ENCODE measurements around the gene RNF167. TPM values are rescaled to one million over a fixed set of nuclear protein-coding genes. Genes with fewer than 3 reads are reported as not detected.
A peak's percentile ranks its signal among the peaks of the same experiment; 100 is the strongest.

The RNF167 gene
- polyA plus RNA-seq, 1 donor from 2014 or later, result 64.1 TPM

DNA sequence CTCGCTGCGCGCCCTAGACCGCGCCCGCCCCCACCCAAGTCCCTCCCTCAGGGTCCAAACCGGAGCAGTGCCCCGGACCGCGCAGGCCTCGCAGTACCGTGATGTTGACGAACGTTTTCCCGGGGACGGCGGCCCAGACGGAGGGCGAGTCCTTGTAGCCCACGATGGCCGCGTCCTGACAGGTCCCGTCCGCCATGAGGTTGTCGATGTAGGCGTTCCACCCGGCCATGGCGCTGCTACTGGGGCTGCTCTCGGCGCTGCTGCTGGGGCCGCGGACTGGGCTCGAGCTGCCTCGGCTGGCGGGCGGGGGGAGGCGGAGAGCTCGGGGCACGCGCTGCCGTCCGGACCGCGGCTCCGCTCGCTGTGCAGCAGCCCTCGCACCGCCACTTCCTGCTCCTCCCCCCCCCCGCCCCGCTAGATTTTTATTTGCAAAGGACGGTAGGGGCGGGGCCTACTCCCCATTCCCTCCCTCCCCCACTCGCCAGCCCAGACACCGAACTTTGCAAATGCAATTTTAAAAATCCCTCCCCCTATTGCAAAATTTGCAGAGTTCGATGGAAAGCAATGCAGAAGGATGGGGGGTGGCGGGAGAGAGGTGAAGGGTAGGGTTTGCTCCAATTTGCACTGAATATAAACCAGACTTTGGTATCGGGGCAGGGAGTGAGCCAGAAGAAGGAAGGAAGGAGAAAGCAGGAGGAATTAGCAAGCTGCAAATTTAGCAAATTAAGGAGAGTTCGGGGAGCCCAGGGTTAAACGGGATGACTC is 8.3 kb downstream of the RNF167 start, which contains the start of gene PFN1:
Gene PFN1 (minus strand): TSS at position 365 of the 765 bp plus-strand sequence. CDS start 136 bp downstream, at position 229.
- H3K27ac ChIP-seq (ENCODE audit: low read length), result peak within 1 kb of the TSS; percentile 82
- peak within 1 kb of the TSS; percentile 83 for H2AFZ ChIP-seq (ENCODE audit: low read depth, low read length)
- H4K20me1 ChIP-seq (ENCODE audit: insufficient read depth), result no peaks in the 10 kb centered on the region
- peak within 1 kb of the TSS; percentile 99 for H3K4me3 ChIP-seq (ENCODE audit: low read length)
- H3K9ac ChIP-seq (ENCODE audit: low read length), result peak within 1 kb of the TSS; percentile 87
- peaks cover 3% of the 10 kb centered on the region for H3K27me3 ChIP-seq (ENCODE audit: insufficient read depth, low read depth, low read length)
- H3K36me3 ChIP-seq (ENCODE audit: insufficient read depth, low read length), result no peaks in the 10 kb centered on the region
- no peak for TF ChIP-seq TAF1 (IDR thresholded peaks at IDR 0.05; ENCODE audit: low read depth)
- peak; percentile 75 for TF ChIP-seq POLR2AphosphoS5 (IDR thresholded peaks at IDR 0.05)
- TF ChIP-seq RAD21 (conservative IDR thresholded peaks at IDR 0.05), result no peak
- peak; percentile 43 for TF ChIP-seq EP300 (conservative IDR thresholded peaks at IDR 0.05; ENCODE audit: poor library complexity, severe bottlenecking)
- TF ChIP-seq, protein P1, sequence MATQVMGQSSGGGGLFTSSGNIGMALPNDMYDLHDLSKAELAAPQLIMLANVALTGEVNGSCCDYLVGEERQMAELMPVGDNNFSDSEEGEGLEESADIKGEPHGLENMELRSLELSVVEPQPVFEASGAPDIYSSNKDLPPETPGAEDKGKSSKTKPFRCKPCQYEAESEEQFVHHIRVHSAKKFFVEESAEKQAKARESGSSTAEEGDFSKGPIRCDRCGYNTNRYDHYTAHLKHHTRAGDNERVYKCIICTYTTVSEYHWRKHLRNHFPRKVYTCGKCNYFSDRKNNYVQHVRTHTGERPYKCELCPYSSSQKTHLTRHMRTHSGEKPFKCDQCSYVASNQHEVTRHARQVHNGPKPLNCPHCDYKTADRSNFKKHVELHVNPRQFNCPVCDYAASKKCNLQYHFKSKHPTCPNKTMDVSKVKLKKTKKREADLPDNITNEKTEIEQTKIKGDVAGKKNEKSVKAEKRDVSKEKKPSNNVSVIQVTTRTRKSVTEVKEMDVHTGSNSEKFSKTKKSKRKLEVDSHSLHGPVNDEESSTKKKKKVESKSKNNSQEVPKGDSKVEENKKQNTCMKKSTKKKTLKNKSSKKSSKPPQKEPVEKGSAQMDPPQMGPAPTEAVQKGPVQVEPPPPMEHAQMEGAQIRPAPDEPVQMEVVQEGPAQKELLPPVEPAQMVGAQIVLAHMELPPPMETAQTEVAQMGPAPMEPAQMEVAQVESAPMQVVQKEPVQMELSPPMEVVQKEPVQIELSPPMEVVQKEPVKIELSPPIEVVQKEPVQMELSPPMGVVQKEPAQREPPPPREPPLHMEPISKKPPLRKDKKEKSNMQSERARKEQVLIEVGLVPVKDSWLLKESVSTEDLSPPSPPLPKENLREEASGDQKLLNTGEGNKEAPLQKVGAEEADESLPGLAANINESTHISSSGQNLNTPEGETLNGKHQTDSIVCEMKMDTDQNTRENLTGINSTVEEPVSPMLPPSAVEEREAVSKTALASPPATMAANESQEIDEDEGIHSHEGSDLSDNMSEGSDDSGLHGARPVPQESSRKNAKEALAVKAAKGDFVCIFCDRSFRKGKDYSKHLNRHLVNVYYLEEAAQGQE (IDR thresholded peaks at IDR 0.05; ENCODE audit: borderline replicate concordance), result no peak
- peak; percentile 82 for TF ChIP-seq MXI1 (conservative IDR thresholded peaks at IDR 0.05; ENCODE audit: poor library complexity, severe bottlenecking)
- no peaks in the 10 kb centered on the region for H3K9me3 ChIP-seq (ENCODE audit: low read length)
- no peaks in the 10 kb centered on the region for H3F3A ChIP-seq (ENCODE audit: insufficient read depth, low read length, poor library complexity, severe bottlenecking)
- peaks cover 5% of the 10 kb centered on the region for H3K79me2 ChIP-seq (replicated peaks; ENCODE audit: insufficient read depth, low read length)
- H3K9me2 ChIP-seq (ENCODE audit: insufficient read depth, low read length), result no peaks in the 10 kb centered on the region
- H3K4me2 ChIP-seq (ENCODE audit: low read length), result peak within 1 kb of the TSS; percentile 89

DNA sequence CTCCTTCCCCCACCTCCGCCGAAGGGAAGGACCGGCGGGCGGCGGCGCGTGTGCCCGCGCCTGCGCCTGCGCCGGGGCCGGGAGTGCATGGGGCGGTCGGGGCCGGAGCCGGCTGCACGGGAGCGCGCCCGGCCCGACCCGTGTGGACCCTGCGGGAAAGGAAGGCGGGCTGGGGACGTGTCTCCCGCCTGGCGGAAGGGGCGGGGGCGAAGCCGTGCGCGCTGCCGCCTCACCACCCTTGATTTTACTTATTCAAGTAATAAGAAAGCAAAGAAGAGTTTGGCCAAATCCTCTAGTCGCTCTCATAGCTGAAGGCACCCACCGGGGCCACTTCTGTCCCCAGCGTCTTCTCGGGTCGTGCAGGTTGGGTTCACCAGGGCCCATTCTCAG is 8.9 kb downstream of the RNF167 start:
- Histone ChIP-seq H4K20me1 (ENCODE audit: insufficient read depth) (no peaks in the 10 kb centered on the region), H2AFZ (ENCODE audit: low read depth, low read length) (peak overlapping the region; percentile 60), H3K9ac (ENCODE audit: low read length) (peak overlapping the region; percentile 87), H3K27me3 (ENCODE audit: insufficient read depth, low read depth, low read length) (peaks cover 3% of the 10 kb centered on the region), H3K9me3 (ENCODE audit: low read length) (no peaks in the 10 kb centered on the region), H3F3A (ENCODE audit: insufficient read depth, low read length, poor library complexity, severe bottlenecking) (no peaks in the 10 kb centered on the region), H3K36me3 (ENCODE audit: insufficient read depth, low read length) (no peaks in the 10 kb centered on the region), H3K4me2 (ENCODE audit: low read length) (peak overlapping the region; percentile 70), H3K9me2 (ENCODE audit: insufficient read depth, low read length) (no peaks in the 10 kb centered on the region), H3K79me2 (replicated peaks; ENCODE audit: insufficient read depth, low read length) (peaks cover 5% of the 10 kb centered on the region), H3K27ac (ENCODE audit: low read length) (peak overlapping the region; percentile 82), H3K4me3 (ENCODE audit: low read length) (peak overlapping the region; percentile 99)
- TF ChIP-seq EP300 (conservative IDR thresholded peaks at IDR 0.05; ENCODE audit: poor library complexity, severe bottlenecking) (no peak), TAF1 (IDR thresholded peaks at IDR 0.05; ENCODE audit: low read depth) (no peak), RAD21 (conservative IDR thresholded peaks at IDR 0.05) (no peak), CTCF (IDR thresholded peaks at IDR 0.05; ENCODE audit: poor library complexity, severe bottlenecking) (no peak), POLR2AphosphoS5 (IDR thresholded peaks at IDR 0.05) (no peak), EZH2 (IDR thresholded peaks at IDR 0.05; ENCODE audit: borderline replicate concordance, insufficient read depth, low read length, poor library complexity, severe bottlenecking) (no peak), SMC3 (conservative IDR thresholded peaks at IDR 0.05; ENCODE audit: poor library complexity) (no peak), MXI1 (conservative IDR thresholded peaks at IDR 0.05; ENCODE audit: poor library complexity, severe bottlenecking) (no peak)
- TF ChIP-seq, protein P1 (IDR thresholded peaks at IDR 0.05; ENCODE audit: borderline replicate concordance), result no peak
